Neural cell (in vitro differentiated cells): Measurements from ENCODE around the gene GRP. TPM values are rescaled to one million over a fixed set of nuclear protein-coding genes. Genes with fewer than 3 reads are reported as not detected.

Experiments
- H2AFZ ChIP-seq: fragments of 200-600, 300-800 bp; sonication (generic), shearing (Covaris generic); 2 replicates; pipeline ENCODE4 v1.6.0; 2014; ENCODE audit warnings: low read depth, mild to moderate bottlenecking, antibody characterized with exemption, low read length, moderate library complexity
- H3F3A ChIP-seq: fragments of 200-600 bp; shearing (Covaris generic); 2 replicates; pipeline ENCODE4 v1.6.1; 2016; ENCODE audit warnings: mild to moderate bottlenecking, moderate library complexity, mixed read lengths, antibody characterized with exemption, low read length; ENCODE audit not compliant: insufficient read depth, poor library complexity, severe bottlenecking
- H3K27ac ChIP-seq: fragments of 200-600, 300-800 bp; sonication (generic), shearing (Covaris generic); 2 replicates; pipeline ENCODE4 v1.5.1; 2014; ENCODE audit warnings: mild to moderate bottlenecking, low read length, moderate library complexity
- H3K27me3 ChIP-seq: fragments of 300-800, 200-600 bp; sonication (generic), shearing (Covaris generic); 2 replicates; pipeline ENCODE4 v1.6.0; 2014; ENCODE audit warnings: mild to moderate bottlenecking, low read depth, low read length, moderate library complexity; ENCODE audit not compliant: insufficient read depth
- H3K36me3 ChIP-seq: fragments of 300-800, 200-600 bp; sonication (generic), shearing (Covaris generic); 2 replicates; pipeline ENCODE4 v1.5.1; 2014; ENCODE audit warnings: mild to moderate bottlenecking, antibody characterized with exemption, low read length, moderate library complexity; ENCODE audit not compliant: insufficient read depth
- H3K4me2 ChIP-seq: fragments of 300-800, 200-600 bp; sonication (generic), shearing (Covaris generic); 2 replicates; pipeline ENCODE4 v1.6.0; 2014; ENCODE audit warnings: mild to moderate bottlenecking, low read length
- H3K4me3 ChIP-seq: fragments of 300-800, 200-600 bp; sonication (generic), shearing (Covaris generic); 2 replicates; pipeline ENCODE4 v1.5.1; 2014; ENCODE audit warnings: mild to moderate bottlenecking, low read length, moderate library complexity
- H3K79me2 ChIP-seq: fragments of 200-600 bp; shearing (Covaris generic); replicated peaks from 2 replicates; pipeline ENCODE4 v1.6.0; 2014; ENCODE audit warnings: mild to moderate bottlenecking, low read length, moderate library complexity; ENCODE audit not compliant: insufficient read depth
- H3K9ac ChIP-seq: fragments of 300-800, 200-600 bp; sonication (generic), shearing (Covaris generic); 2 replicates; pipeline ENCODE4 v1.6.1; 2016; ENCODE audit warnings: mild to moderate bottlenecking, low read length, mixed read lengths
- H3K9me2 ChIP-seq: fragments of 200-600 bp; shearing (Covaris generic); 2 replicates; pipeline ENCODE4 v1.6.1; 2016; ENCODE audit warnings: mild to moderate bottlenecking, low read length, mixed read lengths; ENCODE audit not compliant: insufficient read depth
- H3K9me3 ChIP-seq: fragments of 200-600, 300-800 bp; sonication (generic), shearing (Covaris generic); 2 replicates; pipeline ENCODE4 v1.6.1; 2016; ENCODE audit warnings: mild to moderate bottlenecking, mixed run types, low read length, moderate library complexity, mixed read lengths
- H4K20me1 ChIP-seq: fragments of 200-600 bp; shearing (Covaris generic); 2 replicates; pipeline ENCODE4 v1.6.1; 2016; ENCODE audit warnings: mild to moderate bottlenecking, mixed run types; ENCODE audit not compliant: insufficient read depth
- CTCF ChIP-seq: fragments of 450-650 bp; IDR thresholded peaks from 2 replicates; pipeline ENCODE4 v1.5.1; 2014; ENCODE audit warnings: antibody characterized with exemption, mild to moderate bottlenecking, moderate library complexity; ENCODE audit not compliant: poor library complexity, severe bottlenecking
- EP300 ChIP-seq: fragments of 450-650 bp; conservative IDR thresholded peaks from 2 replicates; pipeline ENCODE4 v1.6.1; 2014; ENCODE audit warnings: antibody characterized with exemption, mild to moderate bottlenecking, moderate library complexity; ENCODE audit not compliant: poor library complexity, severe bottlenecking
- EZH2 ChIP-seq: fragments of 200-600, 300-800 bp; shearing (Covaris generic), sonication (generic); IDR thresholded peaks from 2 replicates; pipeline ENCODE4 v1.6.1; 2014; ENCODE audit warnings: antibody characterized with exemption, low read length, borderline replicate concordance, mild to moderate bottlenecking; ENCODE audit not compliant: insufficient read depth, poor library complexity, severe bottlenecking
- MXI1 ChIP-seq: fragments of 450-650 bp; conservative IDR thresholded peaks from 2 replicates; pipeline ENCODE4 v1.6.1; 2014; ENCODE audit warnings: antibody characterized with exemption, mild to moderate bottlenecking; ENCODE audit not compliant: poor library complexity, severe bottlenecking
- POLR2AphosphoS5 ChIP-seq: IDR thresholded peaks from 2 replicates; pipeline ENCODE4 v1.6.1; 2012
- RAD21 ChIP-seq: fragments of 450-650 bp; conservative IDR thresholded peaks from 2 replicates; pipeline ENCODE4 v1.6.1; 2014; ENCODE audit warnings: antibody characterized with exemption, mild to moderate bottlenecking, moderate library complexity
- REST ChIP-seq: IDR thresholded peaks from 2 replicates; pipeline ENCODE4 v1.6.1; 2012; ENCODE audit warnings: borderline replicate concordance
- SMC3 ChIP-seq: fragments of 450-650 bp; conservative IDR thresholded peaks from 2 replicates; pipeline ENCODE4 v1.6.1; 2014; ENCODE audit warnings: antibody characterized with exemption, mild to moderate bottlenecking, moderate library complexity; ENCODE audit not compliant: poor library complexity
- TAF1 ChIP-seq: IDR thresholded peaks from 2 replicates; pipeline ENCODE4 v1.6.1; 2012; ENCODE audit warnings: low read depth
- polyA plus RNA-seq: library from polyadenylated mRNA; depleted of rRNA; stranded (reverse); fragments of >200 nt; gene quantifications from 2 replicates; pipeline ENCODE4 v1.2.3, GENCODE V29; 2014

Gene GRP
- polyA plus RNA-seq, 1 donor from 2014 or later: not detected

- H3K79me2 ChIP-seq: no peaks in the 10 kb centered on the region
- H3K36me3 ChIP-seq: no peaks in the 10 kb centered on the region
- no peak overlapping the region for H3K27ac ChIP-seq
- H2AFZ ChIP-seq: no peak overlapping the region
- no peak overlapping the region for H3K4me3 ChIP-seq
- H3K9me2 ChIP-seq: no peaks in the 10 kb centered on the region
- no peaks in the 10 kb centered on the region for H3K9me3 ChIP-seq
- H3K4me2 ChIP-seq: no peak overlapping the region
- no peaks in the 10 kb centered on the region for H4K20me1 ChIP-seq
- H3K9ac ChIP-seq: no peak overlapping the region
- H3F3A ChIP-seq: no peaks in the 10 kb centered on the region
- TF ChIP-seq EP300 (no peak), MXI1 (no peak), SMC3 (no peak), RAD21 (no peak), CTCF (no peak), REST (no peak), POLR2AphosphoS5 (no peak), EZH2 (no peak)
- H3K27me3 ChIP-seq: no peaks in the 10 kb centered on the region
Observed at GRCh38 chr18:59200787-59201186, 19.2 kb upstream of the GRP start.

- Histone ChIP-seq H3K9me3 (no peaks in the 10 kb centered on the region), H3K4me2 (no peak overlapping the region), H3K4me3 (no peak overlapping the region), H4K20me1 (no peaks in the 10 kb centered on the region), H2AFZ (no peak overlapping the region), H3K36me3 (no peaks in the 10 kb centered on the region), H3K27me3 (no peaks in the 10 kb centered on the region), H3K9ac (no peak overlapping the region), H3K27ac (no peak overlapping the region), H3K9me2 (no peaks in the 10 kb centered on the region), H3F3A (no peaks in the 10 kb centered on the region), H3K79me2 (no peaks in the 10 kb centered on the region)
- TF ChIP-seq TAF1 (no peak), EP300 (no peak), CTCF (no peak), MXI1 (no peak), SMC3 (no peak), EZH2 (no peak), POLR2AphosphoS5 (no peak), RAD21 (no peak), REST (no peak)
Observed at GRCh38 chr18:59202258-59202820, 17.6 kb upstream of the GRP start.
